ENCODE measurements around the gene PCARE.

- TF ChIP-seq EZH2 (IDR thresholded peaks at IDR 0.05; ENCODE audit: insufficient read depth, poor library complexity, severe bottlenecking) = no peak
- no peak for TF ChIP-seq EZH2phosphoT487 (IDR thresholded peaks at IDR 0.05; ENCODE audit: insufficient read depth, low read depth)
These were observed 21.5 kb downstream of the PCARE start for GRCh38 chr2:29052807-29053206.

All from GM23248 (cell line).